Ishikawa (cell line): ENCODE data around the gene POLR1E.

Experiments
- CEBPB ChIP-seq: IDR thresholded peaks from 2 replicates; pipeline ENCODE4 v1.6.1; 2012
- CREB1 ChIP-seq: IDR thresholded peaks from 2 replicates; pipeline ENCODE4 v1.6.1; 2012; ENCODE audit warnings: low read depth
- EGR1 ChIP-seq: IDR thresholded peaks from 2 replicates; pipeline ENCODE4 v1.6.1; 2012
- EP300 ChIP-seq: IDR thresholded peaks from 2 replicates; pipeline ENCODE4 v1.6.1; 2012; ENCODE audit warnings: borderline replicate concordance
- FOXM1 ChIP-seq: IDR thresholded peaks from 2 replicates; pipeline ENCODE4 v1.6.1; 2012; ENCODE audit warnings: low read depth, borderline replicate concordance
- NFIC ChIP-seq: IDR thresholded peaks from 2 replicates; pipeline ENCODE4 v1.6.1; 2012
- RAD21 ChIP-seq: IDR thresholded peaks from 2 replicates; pipeline ENCODE4 v1.6.1; 2012; ENCODE audit warnings: low read depth
- TAF1 ChIP-seq: IDR thresholded peaks from 2 replicates; pipeline ENCODE4 v1.6.1; 2012; ENCODE audit warnings: low read depth, mild to moderate bottlenecking
- TCF12 ChIP-seq: IDR thresholded peaks from 2 replicates; pipeline ENCODE4 v1.6.1; 2012; ENCODE audit warnings: low read depth
- TEAD4 ChIP-seq: IDR thresholded peaks from 2 replicates; pipeline ENCODE4 v1.6.1; 2012
- YY1 ChIP-seq: IDR thresholded peaks from 2 replicates; pipeline ENCODE4 v1.6.1; 2012; ENCODE audit warnings: low read depth
- ZBTB7A ChIP-seq: IDR thresholded peaks from 2 replicates; pipeline ENCODE4 v1.6.1; 2012; ENCODE audit warnings: low read depth
- TF ChIP-seq, protein P1 (sequence below): IDR thresholded peaks from 2 replicates; pipeline ENCODE4 v1.6.1; 2012; ENCODE audit warnings: low read depth, mild to moderate bottlenecking
- TF ChIP-seq, protein P2 (sequence below): IDR thresholded peaks from 2 replicates; pipeline ENCODE4 v1.6.1; 2012
- TF ChIP-seq, protein P3 (sequence below): IDR thresholded peaks from 2 replicates; pipeline ENCODE4 v1.6.1; 2012

The POLR1E gene

DNA sequence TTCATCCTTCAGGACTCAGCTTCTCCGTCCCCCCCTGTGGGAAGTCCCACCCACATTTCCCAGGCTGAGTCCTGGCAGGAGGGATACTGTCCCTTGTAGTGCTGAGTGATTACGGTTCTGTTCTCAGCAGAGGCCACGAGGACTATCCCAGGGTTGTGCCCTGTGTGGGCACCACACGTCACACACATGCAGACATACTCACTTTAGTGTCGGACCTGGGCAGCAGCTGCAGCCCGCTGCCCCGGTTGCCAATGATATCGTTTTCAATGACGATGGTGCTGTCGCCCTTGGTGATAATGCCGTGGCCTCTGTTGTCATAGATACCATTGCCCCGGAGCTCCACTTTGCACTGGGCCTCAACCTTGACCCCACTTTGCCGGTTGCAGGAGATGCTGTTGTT is 32.2 kb downstream of the POLR1E start:
- TF ChIP-seq, protein P1, sequence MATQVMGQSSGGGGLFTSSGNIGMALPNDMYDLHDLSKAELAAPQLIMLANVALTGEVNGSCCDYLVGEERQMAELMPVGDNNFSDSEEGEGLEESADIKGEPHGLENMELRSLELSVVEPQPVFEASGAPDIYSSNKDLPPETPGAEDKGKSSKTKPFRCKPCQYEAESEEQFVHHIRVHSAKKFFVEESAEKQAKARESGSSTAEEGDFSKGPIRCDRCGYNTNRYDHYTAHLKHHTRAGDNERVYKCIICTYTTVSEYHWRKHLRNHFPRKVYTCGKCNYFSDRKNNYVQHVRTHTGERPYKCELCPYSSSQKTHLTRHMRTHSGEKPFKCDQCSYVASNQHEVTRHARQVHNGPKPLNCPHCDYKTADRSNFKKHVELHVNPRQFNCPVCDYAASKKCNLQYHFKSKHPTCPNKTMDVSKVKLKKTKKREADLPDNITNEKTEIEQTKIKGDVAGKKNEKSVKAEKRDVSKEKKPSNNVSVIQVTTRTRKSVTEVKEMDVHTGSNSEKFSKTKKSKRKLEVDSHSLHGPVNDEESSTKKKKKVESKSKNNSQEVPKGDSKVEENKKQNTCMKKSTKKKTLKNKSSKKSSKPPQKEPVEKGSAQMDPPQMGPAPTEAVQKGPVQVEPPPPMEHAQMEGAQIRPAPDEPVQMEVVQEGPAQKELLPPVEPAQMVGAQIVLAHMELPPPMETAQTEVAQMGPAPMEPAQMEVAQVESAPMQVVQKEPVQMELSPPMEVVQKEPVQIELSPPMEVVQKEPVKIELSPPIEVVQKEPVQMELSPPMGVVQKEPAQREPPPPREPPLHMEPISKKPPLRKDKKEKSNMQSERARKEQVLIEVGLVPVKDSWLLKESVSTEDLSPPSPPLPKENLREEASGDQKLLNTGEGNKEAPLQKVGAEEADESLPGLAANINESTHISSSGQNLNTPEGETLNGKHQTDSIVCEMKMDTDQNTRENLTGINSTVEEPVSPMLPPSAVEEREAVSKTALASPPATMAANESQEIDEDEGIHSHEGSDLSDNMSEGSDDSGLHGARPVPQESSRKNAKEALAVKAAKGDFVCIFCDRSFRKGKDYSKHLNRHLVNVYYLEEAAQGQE: no peak
- TF ChIP-seq RAD21 (no peak), NFIC (no peak), CREB1 (no peak), EGR1 (no peak)
- TF ChIP-seq, protein P2, sequence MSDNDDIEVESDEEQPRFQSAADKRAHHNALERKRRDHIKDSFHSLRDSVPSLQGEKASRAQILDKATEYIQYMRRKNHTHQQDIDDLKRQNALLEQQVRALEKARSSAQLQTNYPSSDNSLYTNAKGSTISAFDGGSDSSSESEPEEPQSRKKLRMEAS: no peak

DNA sequence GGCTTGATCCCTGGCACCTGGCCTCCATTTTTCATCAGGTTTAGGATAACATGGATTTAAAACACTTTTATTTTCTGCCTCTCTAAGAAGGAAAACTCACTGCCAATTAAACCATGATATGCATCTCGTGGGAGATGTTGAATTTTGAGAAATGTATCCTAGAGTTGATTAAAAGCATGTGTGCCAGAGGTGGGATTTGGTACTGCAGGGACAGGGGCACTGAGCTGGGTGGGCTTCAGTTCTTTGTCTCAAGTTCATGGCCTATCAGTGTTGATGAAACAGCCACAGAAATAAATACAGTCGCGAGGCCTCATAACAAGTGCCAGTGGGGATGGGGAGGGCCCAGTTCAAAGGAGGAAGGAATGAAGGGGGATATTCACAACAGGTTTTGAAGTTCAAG is 34.9 kb downstream of the POLR1E start:
- TF ChIP-seq TAF1 (no peak), RAD21 (no peak), CEBPB (no peak), TEAD4 (no peak), NFIC (no peak), EGR1 (no peak), CREB1 (no peak), YY1 (no peak), EP300 (no peak), ZBTB7A (no peak), TCF12 (no peak), FOXM1 (no peak)
- TF ChIP-seq, protein P2: no peak
- TF ChIP-seq, protein P1: no peak
- TF ChIP-seq, protein P3, sequence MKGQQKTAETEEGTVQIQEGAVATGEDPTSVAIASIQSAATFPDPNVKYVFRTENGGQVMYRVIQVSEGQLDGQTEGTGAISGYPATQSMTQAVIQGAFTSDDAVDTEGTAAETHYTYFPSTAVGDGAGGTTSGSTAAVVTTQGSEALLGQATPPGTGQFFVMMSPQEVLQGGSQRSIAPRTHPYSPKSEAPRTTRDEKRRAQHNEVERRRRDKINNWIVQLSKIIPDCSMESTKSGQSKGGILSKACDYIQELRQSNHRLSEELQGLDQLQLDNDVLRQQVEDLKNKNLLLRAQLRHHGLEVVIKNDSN: no peak

DNA sequence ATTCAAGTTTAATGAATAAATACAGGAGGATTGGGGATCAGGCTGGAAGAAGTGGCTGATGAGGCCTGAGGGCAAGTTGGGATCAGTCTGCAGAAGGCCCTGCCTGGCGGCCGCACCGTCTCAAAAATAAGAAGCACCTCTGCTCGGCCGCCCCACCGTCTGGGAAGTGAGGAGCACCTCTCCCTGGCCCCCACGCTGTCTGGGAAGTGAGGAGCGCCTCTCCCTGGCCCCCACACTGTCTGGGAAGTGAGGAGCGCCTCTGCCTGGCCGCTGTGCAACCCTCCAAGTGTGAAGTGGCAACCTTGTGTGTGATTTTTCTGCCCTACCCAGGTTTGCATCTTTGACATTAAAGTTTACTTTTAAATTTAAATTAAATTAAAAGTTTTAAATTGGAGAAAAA is 35.4 kb downstream of the POLR1E start:
- TF ChIP-seq TEAD4: no peak
- TF ChIP-seq, protein P1: no peak
- TF ChIP-seq NFIC: no peak
- TF ChIP-seq YY1: no peak
- no peak for TF ChIP-seq EGR1
- TF ChIP-seq RAD21: no peak
- no peak for TF ChIP-seq TAF1
- no peak for TF ChIP-seq TCF12
- TF ChIP-seq, protein P2: no peak
- no peak for TF ChIP-seq FOXM1
- TF ChIP-seq CEBPB: no peak
- no peak for TF ChIP-seq CREB1
- TF ChIP-seq, protein P3: no peak
- TF ChIP-seq EP300: no peak
- no peak for TF ChIP-seq ZBTB7A

DNA sequence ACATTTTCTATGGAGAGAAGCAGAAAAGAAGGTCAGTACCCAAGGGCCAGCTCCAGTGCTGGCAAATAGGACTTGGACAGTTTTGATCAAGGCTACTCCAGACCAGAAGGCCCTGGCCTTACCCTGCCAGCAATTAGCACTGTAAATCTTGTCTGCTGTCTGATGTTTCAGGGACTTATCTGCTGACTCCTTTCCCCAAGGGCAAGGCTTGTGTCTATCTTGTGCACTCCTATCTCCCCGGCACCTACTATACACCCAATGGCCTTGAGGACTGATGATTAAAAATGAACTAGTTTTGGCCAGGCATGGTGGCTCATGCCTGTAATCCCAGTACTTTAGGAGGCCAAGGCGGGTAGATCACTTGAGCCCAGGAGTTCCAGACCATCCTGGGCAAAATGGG is 37.2 kb downstream of the POLR1E start:
- TF ChIP-seq YY1 (no peak), TEAD4 (no peak), NFIC (no peak), TAF1 (no peak), CEBPB (no peak)
- TF ChIP-seq, protein P2: no peak

DNA sequence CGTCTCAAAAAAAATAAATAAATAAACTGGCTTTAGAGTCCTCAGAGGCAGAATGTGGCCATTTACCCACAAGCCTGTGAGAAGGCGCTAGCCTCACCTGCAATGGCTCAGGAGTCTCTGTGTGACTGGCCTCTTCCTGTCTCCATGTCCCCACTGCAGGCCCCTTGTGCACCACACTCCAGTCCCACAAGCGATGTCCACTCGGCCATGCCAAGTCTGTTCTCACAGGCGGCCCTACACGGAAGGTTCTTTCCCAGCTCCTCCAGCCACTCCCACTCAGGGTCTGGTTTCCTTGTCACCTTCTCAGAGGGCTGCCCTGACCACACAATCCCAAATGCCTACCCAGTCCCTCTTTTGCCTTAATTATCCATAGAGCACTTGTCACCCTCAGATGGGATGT is 38.2 kb downstream of the POLR1E start:
- TF ChIP-seq FOXM1 (no peak), CEBPB (no peak), TCF12 (no peak), TEAD4 (no peak), NFIC (no peak), EGR1 (no peak), ZBTB7A (no peak), YY1 (no peak), EP300 (no peak), CREB1 (no peak), RAD21 (no peak), TAF1 (no peak)
- TF ChIP-seq, protein P1: no peak
- TF ChIP-seq, protein P3: no peak
- TF ChIP-seq, protein P2: no peak
